Right cardiac atrium (tissue), 5 donors: ENCODE measurements around the gene PSMD12. TPM values are rescaled to one million over a fixed set of nuclear protein-coding genes. Genes with fewer than 3 reads are reported as not detected.
A peak's percentile ranks its signal among the peaks of the same experiment; 100 is the strongest.
"Not testable (repeated sequence)": the region's sequence is repeated elsewhere in the genome, so short reads cannot be mapped to it uniquely, and the experiment has no call there.

ENCODE experiments used
- ATAC-seq, 2 donors: fragments of 200-7000 bp; cut with Tn5 transposase; one replicate each; pipeline versions ENCODE4 v1.8.0 to v1.9.1; 2020; ENCODE audit warnings: moderate library complexity in 2 of 2, mild to moderate bottlenecking in 1 of 2
- DNase-seq, 3 donors: peaks; one replicate each; pipeline ENCODE4 v3.0.0-alpha.2; 2020
- H3K27ac ChIP-seq: one replicate; pipeline ENCODE4 v1.5.1; 2013; ENCODE audit warnings: mild to moderate bottlenecking, low read length, control low read depth, moderate library complexity
- H3K27me3 ChIP-seq: one replicate; pipeline ENCODE4 v1.6.1; 2013; ENCODE audit not compliant: control insufficient read depth, insufficient read depth
- H3K4me1 ChIP-seq: one replicate; pipeline ENCODE4 v1.6.1; 2013; ENCODE audit warnings: low read length; ENCODE audit not compliant: control insufficient read depth, insufficient read depth
- H3K4me3 ChIP-seq: one replicate; pipeline ENCODE4 v1.5.1; 2013; ENCODE audit warnings: low read length, control low read depth
- H3K9me3 ChIP-seq: one replicate; pipeline ENCODE4 v1.6.1; 2013; ENCODE audit warnings: low read length; ENCODE audit not compliant: control insufficient read depth
- WGBS: extraction: QIAGEN DNeasy Blood & Tissue Kit; methylation state at CpG from one replicate; pipeline ENCODE4 v1.1.7; 2013; 5-methylcytosine and 5-hydroxymethylcytosine counted together
- intact Hi-C, 4 donors: fragments of 100-400 bp; cut with DNase I; formaldehyde crosslinking; loops; one replicate each; pipeline versions ENCODE4 v1.11.0 to v1.14.0; 2022 to 2023
- polyA plus RNA-seq: library from polyadenylated mRNA; stranded (reverse); fragments of 200-250 nt; gene quantifications from one replicate; pipeline ENCODE4 v1.2.3, GENCODE V29; 2013
- total RNA-seq, 4 donors: library from RNA; stranded (reverse); fragmentation: NEBNext Ultra II Directional; extraction: Animal tissue kit (Norgen Biotek cat#: 25700); gene quantifications; one replicate each; pipeline ENCODE4 v1.2.1, GENCODE V29; 2021
- donor health status: healthy with polysubstance abuse.
- donor health status: DM: no; HTN: yes; CAD: no.
- donor health status: DM: no; HTN: no; CAD: no.
- donor health status: DM: no; HTN: yes; CAD: no; lungs with severe emphysema.
- donor health status: DM: yes; HTN: yes; CAD: no.

The PSMD12 gene
- total and polyA plus RNA-seq, 5 donors: 26.7 to 59.5 (median 49.6) TPM

GRCh38 chr17:67305446-67306235, 60.7 kb downstream of the PSMD12 start:
- H3K27me3 ChIP-seq, H3K27ac ChIP-seq, DNase-seq, H3K4me3 ChIP-seq, intact Hi-C loops, H3K9me3 ChIP-seq, H3K4me1 ChIP-seq, ATAC-seq: not testable (repeated sequence)
- 73% methylated on average over 10 of the region's 10 CpGs for WGBS

- Histone ChIP-seq H3K4me1 (no peaks in the 10 kb centered on the region), H3K27ac (no peak overlapping the region), H3K27me3 (no peaks in the 10 kb centered on the region), H3K9me3 (no peaks in the 10 kb centered on the region), H3K4me3 (no peak overlapping the region)
- no peak for DNase-seq
- intact Hi-C loops: loop anchor here in 1 of 4 donors (10.0 kb wide), 1 partner anchor 583 kb away; no protein-coding TSS in a partner anchor
- 89% methylated on average over 10 of the region's 10 CpGs for WGBS
- ATAC-seq: no peak
These were observed 68.9 kb downstream of the PSMD12 start for GRCh38 chr17:67297454-67297960.

- intact Hi-C loops: loop anchor here in 1 of 4 donors (10.0 kb wide), 1 partner anchor 580 kb away; no protein-coding TSS in a partner anchor
- Histone ChIP-seq H3K9me3 (no peaks in the 10 kb centered on the region), H3K27me3 (no peaks in the 10 kb centered on the region), H3K4me1 (no peaks in the 10 kb centered on the region), H3K27ac (no peak overlapping the region), H3K4me3 (no peak overlapping the region)
- 94% methylated on average over 44 of the region's 44 CpGs for WGBS
- peak in 1 of 3 donors; percentile 53 for DNase-seq
- no peak for ATAC-seq
These were observed 71.8 kb downstream of the PSMD12 start for GRCh38 chr17:67294451-67295199.

GRCh38 chr17:67293251-67294203, 72.8 kb downstream of the PSMD12 start:
- 51% methylated on average over 32 of the region's 32 CpGs for WGBS
- Histone ChIP-seq H3K9me3 (no peaks in the 10 kb centered on the region), H3K27me3 (no peaks in the 10 kb centered on the region), H3K4me1 (no peaks in the 10 kb centered on the region), H3K27ac (no peak overlapping the region), H3K4me3 (no peak overlapping the region)
- intact Hi-C loops: loop anchor here in 1 of 4 donors (10.0 kb wide), 1 partner anchor 579 kb away; no protein-coding TSS in a partner anchor
- ATAC-seq: peak; percentile 46 to 66
- peak; percentile 60 to 86 (median 82) for DNase-seq

GRCh38 chr17:67290711-67291291, 75.6 kb downstream of the PSMD12 start:
- no peak overlapping the region for H3K27ac ChIP-seq
- H3K4me1 ChIP-seq: no peaks in the 10 kb centered on the region
- H3K9me3 ChIP-seq: no peaks in the 10 kb centered on the region
- no peak overlapping the region for H3K4me3 ChIP-seq
- ATAC-seq (peak in 1 of 2 donors; percentile 18), DNase-seq (peak in 1 of 3 donors; percentile 66)
- intact Hi-C loops: loop anchor here in 1 of 4 donors (10.0 kb wide), 1 partner anchor 576 kb away; no protein-coding TSS in a partner anchor
- H3K27me3 ChIP-seq: no peaks in the 10 kb centered on the region
- 58% methylated on average over 11 of the region's 11 CpGs for WGBS

- WGBS: 73% methylated on average over 3 of the region's 3 CpGs
- intact Hi-C loops: loop anchor here in 1 of 4 donors (10.0 kb wide), 1 partner anchor 575 kb away; no protein-coding TSS in a partner anchor
- H3K9me3 ChIP-seq: no peaks in the 10 kb centered on the region
- H3K27ac ChIP-seq: no peak overlapping the region
- no peak for ATAC-seq
- no peaks in the 10 kb centered on the region for H3K27me3 ChIP-seq
- no peak for DNase-seq
- H3K4me1 ChIP-seq: no peaks in the 10 kb centered on the region
- no peak overlapping the region for H3K4me3 ChIP-seq
These were observed 76.1 kb downstream of the PSMD12 start for GRCh38 chr17:67290244-67290643.

GRCh38 chr17:67289181-67289876, 77.0 kb downstream of the PSMD12 start:
- H3K27me3 ChIP-seq: no peaks in the 10 kb centered on the region
- no peaks in the 10 kb centered on the region for H3K4me1 ChIP-seq
- no peak overlapping the region for H3K4me3 ChIP-seq
- H3K27ac ChIP-seq: no peak overlapping the region
- ATAC-seq (peak; percentile 92 to 95), DNase-seq (peak; percentile 90 to 97 (median 96))
- intact Hi-C loops: no loop called here
- WGBS: 10% methylated on average over 14 of the region's 14 CpGs
- H3K9me3 ChIP-seq: no peaks in the 10 kb centered on the region
